M059J (cell line): ENCODE measurements around the gene TALDO1. TPM values are rescaled to one million over a fixed set of nuclear protein-coding genes. Genes with fewer than 3 reads are reported as not detected.

ENCODE experiments used
- DNase-seq: peaks from one replicate; pipeline ENCODE4 v3.0.0-alpha.2; 2012; ENCODE audit warnings: low read depth
- total RNA-seq: library from RNA; depleted of rRNA; stranded (reverse); fragments of >200 nt; shearing (Covaris generic); gene quantifications from 2 replicates; pipeline ENCODE4 v1.2.3, GENCODE V29; 2014; rRNA removed

TALDO1 gene
- total RNA-seq: 247 and 252 TPM in 2 replicates

DNA sequence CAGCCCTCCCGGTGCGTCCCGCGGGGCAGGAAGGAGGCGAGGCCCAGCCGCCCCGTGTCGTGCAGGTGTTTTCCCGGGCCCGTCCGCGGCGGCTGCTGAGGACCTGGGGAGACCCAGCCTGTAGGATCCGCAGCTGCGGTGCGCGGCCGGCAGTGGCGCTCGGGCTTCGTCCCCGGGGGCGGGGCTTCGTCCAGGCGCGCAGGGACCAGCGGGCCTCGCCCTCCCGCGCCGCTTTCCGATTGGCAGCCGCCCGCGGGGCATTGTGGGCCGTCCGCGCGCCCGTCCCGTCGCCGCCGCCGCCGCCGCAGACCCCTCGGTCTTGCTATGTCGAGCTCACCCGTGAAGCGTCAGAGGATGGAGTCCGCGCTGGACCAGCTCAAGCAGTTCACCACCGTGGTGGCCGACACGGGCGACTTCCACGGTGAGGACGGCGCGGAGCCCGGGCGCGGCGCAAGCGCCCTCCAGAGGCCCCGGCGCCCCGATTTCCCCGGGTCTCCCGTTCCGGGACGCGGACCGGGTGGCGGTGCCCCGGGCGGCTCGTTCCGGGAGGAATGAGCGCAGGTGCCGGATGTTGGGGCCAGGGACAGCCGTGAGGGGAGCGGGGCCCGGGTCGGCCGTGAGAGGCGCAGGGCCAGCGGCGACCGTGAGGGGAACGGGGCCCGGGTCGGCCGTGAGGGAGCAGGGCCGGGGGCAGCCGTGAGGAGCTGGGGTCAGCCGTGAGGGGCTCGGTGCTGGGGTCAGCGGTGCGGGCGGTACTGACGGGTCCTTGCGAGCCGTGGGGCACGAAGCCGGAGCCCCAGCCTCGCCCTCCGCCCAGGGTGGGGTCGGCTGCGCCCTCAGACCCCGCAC, at the start of gene TALDO1:
Gene TALDO1 (plus strand): TSS at position 307 of the 849 bp plus-strand sequence. CDS start 18 bp downstream, at position 325.
- DNase-seq: peak; percentile 88

DNA sequence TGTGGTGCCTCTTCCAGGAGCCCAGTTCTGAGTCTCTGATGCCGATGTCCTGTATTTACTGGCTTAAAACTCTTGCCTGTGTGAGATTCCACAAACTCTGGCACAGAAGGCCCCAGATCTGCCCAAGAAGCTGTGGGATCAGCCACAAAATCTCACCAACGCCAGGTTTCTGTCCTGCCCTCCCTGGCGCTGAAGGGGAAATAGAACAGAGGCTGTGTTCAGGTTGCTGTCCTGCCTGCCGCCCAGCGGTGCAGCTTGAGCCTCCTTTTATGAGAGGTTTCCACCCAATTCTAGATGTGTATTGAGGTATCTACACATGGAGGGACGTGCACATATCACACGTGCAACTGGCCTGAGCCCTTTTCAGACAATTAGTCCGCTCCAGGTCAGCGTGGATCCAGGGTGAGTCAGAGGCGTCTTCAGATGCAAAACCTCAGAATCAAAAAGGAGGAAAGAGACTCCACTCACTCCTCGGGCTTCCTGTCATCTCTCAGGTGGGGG, 49.4 kb upstream of the TALDO1 start:
- DNase-seq: peak; percentile 89

DNA sequence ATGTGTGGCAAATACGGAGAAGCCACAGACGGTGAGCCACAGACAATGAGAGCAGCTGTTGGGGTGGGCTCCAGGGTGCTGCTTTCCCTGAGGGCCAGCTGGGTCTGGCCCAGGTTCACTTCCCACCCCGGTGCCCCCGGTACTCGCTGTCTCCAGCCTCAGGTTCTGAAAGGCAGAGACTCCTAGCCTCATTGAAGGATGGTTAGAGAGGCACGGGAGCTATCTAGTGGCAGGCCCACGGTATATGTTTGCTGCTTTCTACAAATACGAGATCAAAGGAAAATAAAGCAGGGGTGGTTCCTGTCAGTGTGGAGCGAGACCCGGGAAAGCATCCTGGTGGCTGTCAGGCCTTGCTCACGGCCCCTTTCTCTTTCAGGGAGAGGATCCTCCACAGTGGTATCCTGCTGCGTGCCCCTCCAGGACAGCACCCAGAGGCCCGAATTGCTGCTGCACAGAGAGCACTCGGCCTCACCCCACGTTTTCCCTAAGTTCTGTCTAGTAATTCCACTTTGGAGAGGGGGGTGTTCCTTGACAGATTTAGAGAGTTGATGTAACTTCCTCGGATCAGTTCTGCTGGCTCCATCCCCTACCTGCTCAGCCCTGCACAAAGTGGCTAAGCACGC, 48.7 kb upstream of the TALDO1 start:
- no peak for DNase-seq

DNA sequence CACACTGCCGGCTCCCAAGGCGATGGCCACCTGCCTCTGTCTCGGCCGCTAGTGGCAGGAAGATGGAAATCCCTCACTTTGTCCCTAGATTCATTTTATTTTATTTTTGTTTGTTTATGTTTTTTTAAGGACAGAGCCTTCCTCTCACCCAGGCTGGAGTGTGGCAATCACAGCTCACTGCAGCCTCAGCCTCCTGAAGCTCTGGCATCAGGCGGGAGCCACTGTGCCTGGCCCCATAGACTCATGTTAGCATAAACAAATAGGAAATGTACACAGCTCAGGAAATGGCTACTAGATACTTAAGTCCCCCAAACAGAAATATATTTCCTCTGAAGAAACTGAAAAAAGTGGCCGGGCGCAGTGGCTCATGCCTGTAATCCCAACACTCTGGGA, 48.2 kb upstream of the TALDO1 start:
- DNase-seq: no peak

DNA sequence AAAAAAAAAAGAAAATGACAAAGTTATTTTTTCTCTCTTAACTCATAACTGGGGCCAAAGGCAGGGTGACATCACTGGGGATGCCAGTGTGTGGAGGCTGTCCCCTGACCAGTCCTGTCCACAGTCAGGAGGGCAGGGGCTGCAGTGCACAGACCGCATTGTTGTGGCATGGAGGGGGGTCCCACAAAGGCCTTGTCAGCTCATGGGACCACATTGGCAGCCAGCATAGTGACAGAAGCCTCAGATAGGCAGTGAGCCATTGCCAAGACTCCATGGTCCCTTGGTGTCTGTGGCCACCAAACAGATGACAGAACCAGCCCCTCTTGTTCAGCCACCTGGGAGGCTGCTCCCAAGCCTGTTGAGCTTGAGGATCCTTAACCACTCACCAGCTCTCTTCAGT, 47.5 kb upstream of the TALDO1 start:
- no peak for DNase-seq

DNA sequence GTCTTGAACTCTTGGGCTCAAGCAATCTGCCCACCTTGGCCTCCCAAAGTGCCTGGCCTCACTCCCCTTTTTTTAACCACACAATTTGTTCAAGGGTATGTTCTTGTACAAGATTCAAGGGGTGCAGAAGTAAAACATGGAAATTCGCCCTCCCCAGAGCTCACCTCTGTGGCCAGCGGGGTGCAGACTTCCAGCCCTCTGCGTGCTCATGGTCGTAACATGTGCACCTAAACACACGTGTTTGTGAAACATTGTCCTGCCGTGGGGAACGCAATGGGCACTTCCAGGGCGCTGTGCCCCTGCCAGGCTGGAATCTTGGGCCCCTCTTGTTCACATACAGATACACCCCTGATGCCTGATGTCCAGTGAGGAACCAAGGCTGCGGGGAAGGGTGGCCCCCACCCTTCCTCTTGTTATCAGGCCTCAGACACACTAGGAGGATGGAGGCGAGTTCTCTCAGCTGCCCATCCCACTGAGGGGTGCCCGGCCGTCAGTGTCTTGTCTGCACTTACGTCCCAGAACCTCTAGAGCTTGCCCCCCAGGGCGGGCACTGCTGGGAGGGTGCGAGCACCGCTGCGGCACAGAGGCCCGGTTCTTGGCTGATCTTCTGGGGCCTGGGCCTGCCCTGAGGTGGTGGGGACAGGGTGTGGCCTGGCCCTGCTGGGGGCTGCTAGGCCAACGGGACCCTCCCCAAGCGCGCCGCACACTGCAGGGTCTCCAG, 45.4 kb upstream of the TALDO1 start:
- no peak for DNase-seq

DNA sequence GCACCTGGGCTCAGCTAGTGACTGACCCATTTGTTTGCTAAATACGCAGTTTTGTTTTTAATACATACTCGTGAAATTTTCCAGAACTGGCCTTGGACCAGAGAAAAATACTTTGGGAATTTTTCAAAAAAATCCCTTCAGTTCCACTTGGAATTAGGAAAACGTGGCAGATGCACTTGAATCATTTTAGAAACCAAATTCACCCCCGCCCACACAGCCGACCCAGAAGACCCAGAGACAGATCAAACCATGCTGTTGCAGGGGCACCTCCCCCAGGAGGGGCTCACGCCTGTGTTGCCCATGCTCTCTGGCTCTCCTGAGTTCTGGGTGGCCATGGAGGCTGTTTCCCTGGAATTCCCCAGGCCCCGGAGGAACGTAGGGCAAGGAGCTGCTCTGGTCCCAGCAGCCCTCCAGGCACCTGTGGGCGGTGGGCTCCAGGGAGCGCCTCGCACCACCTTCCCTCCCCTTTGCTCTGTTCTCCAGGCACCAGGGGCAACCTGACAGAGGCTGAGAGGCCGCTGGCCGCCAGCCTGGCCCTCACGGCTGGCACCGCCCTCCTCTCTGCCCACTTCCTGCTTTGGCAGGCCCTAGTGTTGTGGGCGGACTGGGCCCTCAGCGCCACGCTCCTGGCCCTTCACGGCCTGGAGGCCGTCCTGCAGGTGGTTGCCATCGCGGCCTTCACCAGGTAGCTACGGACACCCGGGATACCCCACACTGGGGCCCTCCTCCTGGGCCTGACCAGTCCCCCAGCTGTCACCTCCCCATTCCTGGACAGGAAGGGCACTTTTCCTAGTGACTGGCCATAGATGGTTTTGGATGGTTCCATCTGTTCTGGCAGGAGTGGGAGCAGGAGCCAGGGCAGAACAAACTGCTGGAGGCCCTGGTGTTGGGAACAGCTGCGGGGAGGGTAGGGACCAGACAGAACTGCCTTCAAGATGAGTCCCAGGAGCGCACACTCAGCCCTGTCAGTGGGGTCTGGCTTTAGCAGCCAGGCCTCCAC, 44.5 kb upstream of the TALDO1 start:
- peak; percentile 71 for DNase-seq

DNA sequence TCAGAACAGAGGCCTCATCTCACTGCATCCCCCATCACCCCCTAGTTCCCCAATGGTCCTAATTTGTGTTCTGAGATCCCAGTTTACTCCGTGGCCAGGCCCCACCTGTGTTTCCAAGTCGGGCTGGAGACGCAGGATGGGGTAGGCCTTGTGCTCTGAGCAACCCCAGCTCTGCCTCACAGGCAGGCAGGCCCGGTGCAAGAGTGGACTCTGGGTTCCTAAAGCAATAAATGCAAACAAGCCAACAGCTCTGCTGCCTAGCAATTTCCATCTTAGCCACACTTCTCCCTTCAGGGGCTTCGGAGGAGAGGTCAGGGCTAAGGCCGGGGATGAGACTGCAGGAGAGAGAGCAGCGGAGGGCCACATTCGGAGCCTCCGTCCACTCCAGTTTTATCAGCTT, 43.8 kb upstream of the TALDO1 start:
- no peak for DNase-seq

DNA sequence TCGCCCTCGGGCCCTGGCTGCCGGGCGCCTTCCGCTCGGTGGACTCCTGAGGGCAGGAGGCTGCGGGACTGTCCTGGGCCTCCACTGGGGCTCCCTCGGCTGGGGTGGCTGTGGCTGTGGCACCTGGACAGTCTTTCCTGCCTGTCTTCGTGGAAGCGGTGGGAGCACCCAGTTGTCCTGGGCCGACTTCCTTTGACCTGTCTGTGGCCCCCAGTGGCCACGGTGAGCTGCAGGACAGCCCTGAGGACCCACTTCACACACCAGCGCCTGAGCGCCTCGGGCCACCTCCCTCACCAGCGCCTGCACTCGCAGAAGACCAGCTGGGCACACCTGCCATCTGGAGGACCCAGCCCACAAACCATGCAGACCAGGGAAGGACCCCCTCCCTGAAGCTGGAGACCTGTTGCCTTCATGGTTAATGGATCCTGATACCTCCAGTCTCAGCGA, 43.0 kb upstream of the TALDO1 start:
- no peak for DNase-seq

DNA sequence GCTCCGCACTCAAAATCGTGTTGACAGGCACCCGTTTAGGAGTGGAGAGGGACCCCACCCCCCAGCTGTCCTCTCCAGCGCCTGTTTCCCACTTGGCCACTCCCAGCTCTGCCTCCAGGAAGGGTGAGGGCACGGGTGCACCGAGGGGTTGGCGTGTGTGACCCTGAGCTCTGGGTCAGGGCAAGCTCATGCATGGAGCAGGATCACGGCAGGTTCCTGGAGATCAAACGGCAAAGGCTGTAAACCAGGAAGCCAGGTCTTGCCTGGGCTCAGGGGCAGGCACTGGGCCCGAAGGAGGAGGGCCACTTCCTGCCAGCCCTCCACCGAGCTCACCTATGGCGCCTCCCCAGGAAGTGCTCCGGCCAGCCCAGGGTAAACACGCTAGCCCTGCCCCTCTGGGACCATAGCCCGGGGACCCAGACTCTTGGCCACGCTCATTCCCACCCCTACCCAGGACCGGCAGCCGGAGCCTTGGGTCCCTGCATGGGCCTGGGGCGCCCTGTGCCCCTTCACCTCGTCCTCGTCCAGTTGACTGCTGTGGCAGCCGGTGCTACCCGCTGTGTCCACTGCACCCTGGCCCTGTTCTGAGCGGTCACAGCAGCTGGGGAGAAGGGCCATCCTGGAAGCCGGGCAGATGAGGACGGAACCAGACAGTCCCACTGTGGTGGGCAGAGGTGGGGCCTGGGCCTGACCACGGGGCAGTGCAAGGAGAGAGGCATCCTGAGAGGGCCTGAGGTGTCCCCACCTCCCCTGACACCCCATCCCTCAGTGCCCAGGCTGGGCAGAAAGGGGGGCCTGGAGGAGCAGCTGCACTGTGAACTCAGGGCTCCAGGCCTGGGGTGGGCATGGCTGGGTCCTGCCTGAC, 42.3 kb upstream of the TALDO1 start:
- DNase-seq: no peak

DNA sequence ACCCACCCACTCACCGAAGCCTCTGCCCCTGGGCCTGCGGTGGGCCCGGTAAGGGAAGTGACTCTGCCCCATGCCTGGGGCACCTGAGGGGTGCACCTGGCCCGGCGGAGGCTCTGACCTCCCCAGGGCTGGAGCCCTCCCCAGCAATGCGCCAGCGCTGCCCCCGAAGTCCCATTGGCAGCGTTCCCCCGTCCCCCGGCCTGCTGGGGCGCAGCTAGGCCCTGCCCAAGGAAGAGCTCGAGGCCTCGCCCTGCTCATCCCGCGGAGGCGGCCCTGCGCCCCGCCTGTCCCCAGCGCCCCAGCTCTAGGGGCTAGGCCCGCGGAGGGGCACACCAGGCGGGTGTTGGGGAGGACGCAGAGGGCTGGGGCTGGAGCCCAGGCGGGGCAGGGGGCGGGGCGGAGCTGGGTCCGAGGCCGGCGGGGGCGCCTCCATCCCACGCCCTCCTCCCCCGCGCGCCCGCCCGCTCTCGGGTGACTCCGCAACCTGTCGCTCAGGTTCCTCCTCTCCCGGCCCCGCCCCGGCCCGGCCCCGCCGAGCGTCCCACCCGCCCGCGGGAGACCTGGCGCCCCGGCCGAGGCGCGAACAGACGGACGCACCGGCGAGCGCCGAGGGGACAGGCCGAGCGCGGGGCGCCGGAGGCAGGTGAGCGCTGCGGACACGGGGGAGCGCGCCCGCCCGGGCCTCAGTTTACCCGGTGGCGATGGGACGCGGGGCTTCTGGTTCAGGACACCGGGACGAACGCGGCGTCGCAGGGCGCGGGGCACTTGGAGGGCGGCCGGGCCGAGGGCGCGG, 41.4 kb upstream of the TALDO1 start, which contains the start of gene EPS8L2:
Gene EPS8L2 (plus strand): TSS at position 586 of the 793 bp plus-strand sequence. CDS start 3,177 bp downstream, outside the sequence.
- no peak for DNase-seq

DNA sequence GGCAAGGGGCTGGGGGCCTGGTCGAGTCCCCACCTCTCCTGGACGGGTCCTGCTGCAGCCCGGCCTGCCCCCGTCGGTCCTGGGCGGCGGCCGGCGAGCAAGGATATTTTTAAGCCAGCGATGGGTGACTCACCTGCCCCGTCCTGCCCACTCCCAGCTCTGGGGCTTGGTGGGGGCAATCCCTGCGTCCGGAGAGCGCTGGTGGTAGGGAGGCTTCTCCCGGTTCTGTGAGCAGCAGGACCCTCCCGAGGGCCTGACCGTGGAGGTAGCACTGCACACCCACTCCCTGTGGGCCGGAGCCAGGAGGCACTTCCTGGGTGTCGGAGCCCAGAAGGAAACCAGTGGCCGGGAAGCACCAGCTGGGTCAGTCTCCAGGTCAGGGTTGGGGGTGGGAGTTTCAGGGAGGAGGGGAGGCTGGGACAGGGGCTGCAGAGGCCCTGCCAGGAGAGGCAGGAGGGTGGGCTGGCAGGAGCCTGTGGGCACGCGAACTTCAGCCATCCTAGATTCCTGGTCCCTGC, 40.8 kb upstream of the TALDO1 start:
- DNase-seq: peak; percentile 67

DNA sequence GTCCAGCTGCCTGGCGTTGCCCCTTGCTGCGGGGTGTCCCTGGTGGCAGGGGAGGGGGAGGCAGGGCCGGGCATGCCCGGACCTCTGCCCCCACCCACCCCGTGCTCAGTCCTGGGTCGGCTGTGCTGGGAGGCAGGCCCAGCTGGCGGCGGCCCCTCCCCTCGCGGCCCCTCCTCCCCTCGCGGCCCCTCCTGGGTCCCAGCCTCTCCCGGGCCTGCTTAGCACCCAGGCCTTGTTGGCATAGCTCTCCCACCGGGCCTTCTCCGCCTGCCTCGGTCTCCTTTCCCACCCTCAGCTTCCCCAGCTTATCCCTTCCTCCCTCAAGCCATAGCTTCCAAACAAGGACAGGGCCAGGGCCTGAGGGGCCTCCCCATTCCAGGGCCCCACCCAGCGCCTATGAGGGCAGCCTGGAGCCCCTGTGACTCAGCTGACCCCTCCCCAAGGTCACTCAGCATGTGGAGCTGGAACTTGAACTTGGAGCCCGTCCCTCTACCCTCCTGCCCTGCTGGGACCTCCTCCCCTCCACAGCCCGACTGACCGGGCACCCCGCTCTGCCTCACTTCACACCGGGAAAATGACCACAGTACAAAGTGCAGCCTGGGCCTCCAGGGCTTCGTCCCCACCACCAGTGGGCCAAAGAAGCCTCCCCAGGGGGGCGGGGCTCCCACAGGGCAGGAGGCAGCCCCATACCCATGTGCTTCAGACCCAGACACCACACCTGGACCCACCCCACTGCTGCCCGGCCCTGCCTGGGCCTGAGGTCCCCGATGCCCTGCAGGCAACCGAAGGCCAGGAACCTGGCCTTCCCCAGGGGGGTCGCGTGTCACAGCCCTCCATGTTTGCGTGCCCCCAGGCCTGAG, 40.1 kb upstream of the TALDO1 start:
- no peak for DNase-seq

DNA sequence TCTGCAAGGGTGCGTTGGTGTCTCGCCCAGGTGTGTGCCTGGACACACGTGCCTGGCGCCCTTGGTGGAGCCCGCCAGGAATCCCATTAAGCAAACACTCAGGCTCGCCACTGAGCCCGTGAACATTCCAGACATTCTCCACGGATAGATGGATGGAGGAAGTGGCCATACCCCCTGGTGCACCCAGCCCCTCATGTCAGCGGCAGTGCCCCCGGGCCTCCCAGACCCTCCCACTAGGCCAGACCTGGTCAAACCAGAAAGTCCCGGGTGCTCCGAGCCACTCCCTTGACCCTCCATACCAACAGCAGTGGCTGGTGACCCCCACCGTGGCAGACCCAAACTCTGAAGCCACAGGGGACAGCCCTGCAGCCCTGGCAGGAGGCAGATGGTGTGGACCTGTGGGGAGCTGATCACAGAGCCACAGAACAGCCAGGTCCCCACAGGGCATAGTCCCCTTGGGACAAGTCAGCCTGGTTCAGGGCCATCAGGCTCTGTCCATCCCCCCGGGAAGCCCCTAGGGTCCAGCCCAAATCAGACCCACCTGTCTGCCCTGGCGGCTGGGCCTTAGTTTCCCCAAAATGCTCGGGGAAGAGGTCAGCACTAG, 39.3 kb upstream of the TALDO1 start:
- peak; percentile 55 for DNase-seq

DNA sequence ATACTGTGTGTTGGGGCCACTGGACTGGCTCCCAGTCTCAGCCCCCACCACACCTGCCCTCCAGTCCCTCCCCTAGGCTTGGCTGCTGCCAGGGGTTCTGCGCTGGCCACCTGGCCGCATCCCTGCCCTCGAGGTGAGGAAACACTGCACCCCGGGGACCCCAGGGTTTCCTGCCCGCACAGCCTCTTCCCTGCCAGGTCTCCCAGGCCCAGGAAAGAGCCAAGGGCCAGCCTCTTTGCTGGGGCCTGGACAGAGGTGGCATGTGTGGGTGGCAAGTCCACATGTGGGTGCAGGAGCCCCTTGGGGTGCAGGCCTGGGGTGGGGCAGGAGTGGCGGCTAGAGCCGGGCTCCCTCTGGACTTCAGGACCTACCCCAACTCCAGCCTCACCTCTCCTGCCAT, 38.8 kb upstream of the TALDO1 start:
- no peak for DNase-seq

DNA sequence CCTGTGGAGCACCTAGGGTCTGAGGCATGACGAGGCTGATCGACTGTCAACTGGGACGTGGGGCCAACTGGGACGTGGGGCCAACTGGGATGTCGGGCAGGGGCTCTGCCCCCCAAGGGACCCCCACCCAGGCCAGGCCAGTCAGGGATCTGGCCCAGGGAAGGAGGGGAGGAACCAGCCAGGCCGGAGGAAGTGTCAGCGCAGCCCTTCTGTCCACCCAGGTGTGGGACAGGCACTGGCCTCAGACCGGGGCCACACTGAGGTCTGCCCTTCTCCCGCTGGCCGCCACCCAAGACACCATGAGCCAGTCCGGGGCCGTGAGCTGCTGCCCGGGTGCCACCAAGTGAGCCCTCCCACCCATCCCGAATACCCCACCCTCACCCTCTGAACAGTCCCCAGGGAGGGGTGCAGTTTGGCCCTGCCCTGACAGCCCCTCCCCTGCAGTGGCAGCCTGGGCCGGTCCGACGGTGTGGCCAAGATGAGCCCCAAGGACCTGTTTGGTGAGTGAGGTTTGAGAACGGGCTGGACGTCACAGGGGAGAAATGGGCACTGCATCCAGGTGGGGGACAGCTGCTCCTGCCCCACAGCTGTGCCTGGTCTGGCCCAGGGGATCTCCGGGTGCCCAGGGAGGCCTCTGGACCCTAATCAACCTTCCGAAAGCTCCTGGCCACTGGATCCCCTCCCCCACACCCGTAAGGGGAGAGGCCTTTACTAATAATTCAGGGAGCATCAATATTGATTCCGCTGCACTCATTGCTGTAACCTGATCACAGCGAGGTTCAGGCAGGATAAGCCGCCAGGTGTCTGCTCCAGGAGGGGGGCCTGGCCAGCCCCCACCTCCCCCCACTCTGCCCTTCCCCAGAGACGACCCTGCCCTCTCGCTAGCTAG, 37.9 kb upstream of the TALDO1 start:
- no peak for DNase-seq
